Natural killer cell (primary cell): ENCODE measurements around the gene MAOB. TPM values are rescaled to one million over a fixed set of nuclear protein-coding genes. Genes with fewer than 3 reads are reported as not detected.

Source experiments
- ATAC-seq, 3 donors: fragments of 150-1000 bp in 2 of 3; fragments of 200-7000 bp in 1 of 3; cut with Tn5 transposase; 1 replicate in 1 of 3; 2 replicates in 2 of 3; pipeline ENCODE4 v1.10.0; 2021; ENCODE audit warnings: mild to moderate bottlenecking in 2 of 3, moderate library complexity in 2 of 3
- DNase-seq, 2 donors: peaks; one replicate each; pipeline versions ENCODE4 v3.0.0 to v3.0.0-alpha.2; 2013 to 2021; ENCODE audit warnings: mixed read lengths in 1 of 2
- H3K27ac ChIP-seq: one replicate; pipeline ENCODE4 v1.5.1; 2013; ENCODE audit warnings: mild to moderate bottlenecking, low read length
- H3K27me3 ChIP-seq: one replicate; pipeline ENCODE4 v1.6.1; 2013; ENCODE audit warnings: low read length; ENCODE audit not compliant: control insufficient read depth, insufficient read depth
- H3K36me3 ChIP-seq: one replicate; pipeline ENCODE4 v1.6.1; 2013; ENCODE audit warnings: low read length; ENCODE audit not compliant: control insufficient read depth, insufficient read depth
- H3K4me1 ChIP-seq: one replicate; pipeline ENCODE4 v1.6.1; 2013; ENCODE audit warnings: low read length; ENCODE audit not compliant: control insufficient read depth, insufficient read depth
- H3K4me3 ChIP-seq: one replicate; pipeline ENCODE4 v1.5.1; 2013; ENCODE audit warnings: low read length
- H3K9me3 ChIP-seq: one replicate; pipeline ENCODE4 v1.6.1; 2013; ENCODE audit warnings: low read length; ENCODE audit not compliant: control insufficient read depth, insufficient read depth
- H3K27ac Mint-ChIP-seq, 2 donors: one replicate each; pipeline ENCODE4 v1.8.0; 2022; ENCODE audit warnings: mild to moderate bottlenecking in 2 of 2, mixed read lengths in 2 of 2, moderate library complexity in 1 of 2
- H3K27me3 Mint-ChIP-seq, 2 donors: one replicate each; pipeline ENCODE4 v1.8.0; 2022; ENCODE audit warnings: low read depth in 2 of 2, mixed read lengths in 2 of 2
- H3K36me3 Mint-ChIP-seq: one replicate; pipeline ENCODE4 v1.8.0; 2022; ENCODE audit warnings: mixed read lengths
- H3K4me1 Mint-ChIP-seq, 2 donors: one replicate each; pipeline ENCODE4 v1.8.0; 2022; ENCODE audit warnings: mixed read lengths in 2 of 2
- H3K4me3 Mint-ChIP-seq: one replicate; pipeline ENCODE4 v1.8.0; 2022; ENCODE audit warnings: mild to moderate bottlenecking, moderate library complexity, mixed read lengths
- H3K9me3 Mint-ChIP-seq, 2 donors: one replicate each; pipeline ENCODE4 v1.8.0; 2022; ENCODE audit warnings: mixed read lengths in 2 of 2
- WGBS: methylation state at CpG from one replicate; pipeline ENCODE4 v1.1.7; 2013; ENCODE audit warnings: missing lambda C conversion rate; ENCODE audit not compliant: insufficient coverage; 5-methylcytosine and 5-hydroxymethylcytosine counted together
- intact Hi-C: fragments of 100-400 bp; cut with micrococcal nuclease; formaldehyde crosslinking; loops from one replicate; pipeline ENCODE4 v1.14.2; 2022
- total RNA-seq, 4 donors: library from RNA; stranded (reverse); fragments of 120-200 nt in 1 of 4; gene quantifications; one replicate each; pipeline versions ENCODE4 v1.2.3 to v1.2.4, GENCODE V29; 2013 to 2022
- TF ChIP-seq, protein P1 (sequence below): fragments of 200-600 bp; IDR thresholded peaks from one replicate; pipeline ENCODE4 v1.8.0; 2022; ENCODE audit warnings: antibody characterized with exemption

The MAOB gene
- total RNA-seq, 3 donors from 2014 or later (not counting 1 experiment from before 2014, with no cell fraction given): 0.26 TPM; not detected in 2

DNA sequence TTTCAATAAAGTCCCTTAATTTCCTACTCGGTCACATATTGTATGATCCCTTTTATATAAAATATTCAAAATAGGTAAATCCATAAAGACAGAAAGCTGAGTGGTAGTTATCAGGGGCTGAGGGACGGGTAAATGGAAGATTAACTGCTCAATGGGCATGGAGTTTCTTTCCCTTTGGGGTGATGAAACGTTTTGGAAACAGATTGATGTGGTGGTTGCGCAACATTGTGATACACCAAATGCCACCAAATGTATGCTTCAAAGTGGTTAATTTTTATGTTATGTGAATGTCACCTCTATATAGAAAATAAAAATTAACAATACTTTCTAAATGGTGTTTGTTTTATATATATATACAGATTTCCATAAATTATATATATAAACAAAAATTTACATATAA, 15.0 kb upstream of the MAOB start:
- intact Hi-C loops: no loop called here
- no peak overlapping the region for H3K27ac ChIP-seq
- H3K4me3 ChIP-seq: no peak overlapping the region
- H3K27me3 ChIP-seq: no peaks in the 10 kb centered on the region
- DNase-seq (no peak), ATAC-seq (no peak)
- H3K4me3 Mint-ChIP-seq: no peak overlapping the region
- no peaks in the 10 kb centered on the region for H3K36me3 Mint-ChIP-seq
- TF ChIP-seq, protein P1, sequence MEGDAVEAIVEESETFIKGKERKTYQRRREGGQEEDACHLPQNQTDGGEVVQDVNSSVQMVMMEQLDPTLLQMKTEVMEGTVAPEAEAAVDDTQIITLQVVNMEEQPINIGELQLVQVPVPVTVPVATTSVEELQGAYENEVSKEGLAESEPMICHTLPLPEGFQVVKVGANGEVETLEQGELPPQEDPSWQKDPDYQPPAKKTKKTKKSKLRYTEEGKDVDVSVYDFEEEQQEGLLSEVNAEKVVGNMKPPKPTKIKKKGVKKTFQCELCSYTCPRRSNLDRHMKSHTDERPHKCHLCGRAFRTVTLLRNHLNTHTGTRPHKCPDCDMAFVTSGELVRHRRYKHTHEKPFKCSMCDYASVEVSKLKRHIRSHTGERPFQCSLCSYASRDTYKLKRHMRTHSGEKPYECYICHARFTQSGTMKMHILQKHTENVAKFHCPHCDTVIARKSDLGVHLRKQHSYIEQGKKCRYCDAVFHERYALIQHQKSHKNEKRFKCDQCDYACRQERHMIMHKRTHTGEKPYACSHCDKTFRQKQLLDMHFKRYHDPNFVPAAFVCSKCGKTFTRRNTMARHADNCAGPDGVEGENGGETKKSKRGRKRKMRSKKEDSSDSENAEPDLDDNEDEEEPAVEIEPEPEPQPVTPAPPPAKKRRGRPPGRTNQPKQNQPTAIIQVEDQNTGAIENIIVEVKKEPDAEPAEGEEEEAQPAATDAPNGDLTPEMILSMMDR: no peak
- no peaks in the 10 kb centered on the region for H3K36me3 ChIP-seq
- WGBS: 38% methylated on average over 1 of the region's 4 CpGs
- H3K9me3 ChIP-seq: no peaks in the 10 kb centered on the region
- H3K9me3 Mint-ChIP-seq: no peaks in the 10 kb centered on the region
- H3K4me1 ChIP-seq: no peaks in the 10 kb centered on the region
- no peaks in the 10 kb centered on the region for H3K4me1 Mint-ChIP-seq
- H3K27ac Mint-ChIP-seq: no peak overlapping the region
- H3K27me3 Mint-ChIP-seq: peaks cover 2 to 26% of the 10 kb centered on the region in 2 donors

DNA sequence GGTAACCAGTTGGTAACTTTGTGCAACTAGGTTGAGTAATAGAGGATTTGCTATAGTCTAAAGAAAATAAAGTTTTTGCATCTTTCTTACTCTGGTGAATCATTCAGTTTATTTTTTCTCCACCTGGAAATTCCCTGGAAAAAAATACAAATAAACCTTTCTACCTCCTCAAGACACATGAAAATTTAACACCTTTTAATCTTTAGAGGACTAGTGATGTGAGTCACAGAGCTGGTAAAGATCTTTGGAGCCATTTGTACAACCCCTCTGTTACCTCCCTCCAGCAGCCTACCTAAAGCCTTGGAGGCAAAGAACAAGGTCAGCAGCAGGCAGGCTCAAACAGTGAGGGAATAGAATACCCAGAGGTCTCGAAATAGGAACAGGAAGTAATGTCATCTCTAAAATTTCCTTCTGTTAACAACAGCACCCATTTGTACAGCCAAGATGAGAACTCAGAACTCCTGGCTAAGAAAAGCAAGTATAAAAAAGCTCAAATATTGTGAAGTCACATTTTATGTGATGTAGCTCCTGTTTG, 10.2 kb upstream of the MAOB start:
- Histone ChIP-seq H3K36me3 (no peaks in the 10 kb centered on the region), H3K4me3 (no peak overlapping the region), H3K27ac (no peak overlapping the region), H3K4me1 (no peaks in the 10 kb centered on the region), H3K9me3 (no peaks in the 10 kb centered on the region), H3K27me3 (no peaks in the 10 kb centered on the region)
- Mint-ChIP-seq H3K36me3 (peaks cover 9% of the 10 kb centered on the region), H3K27me3 (peaks cover 4 to 51% of the 10 kb centered on the region in 2 donors), H3K27ac (no peak overlapping the region), H3K4me1 (no peaks in the 10 kb centered on the region), H3K4me3 (no peak overlapping the region), H3K9me3 (peaks cover 2 to 3% of the 10 kb centered on the region in 2 donors)
- TF ChIP-seq, protein P1: no peak
- no CpG with 5 or more reads among the region's 1 CpG for WGBS
- no peak for DNase-seq
- no peak for ATAC-seq
- intact Hi-C loops: no loop called here

DNA sequence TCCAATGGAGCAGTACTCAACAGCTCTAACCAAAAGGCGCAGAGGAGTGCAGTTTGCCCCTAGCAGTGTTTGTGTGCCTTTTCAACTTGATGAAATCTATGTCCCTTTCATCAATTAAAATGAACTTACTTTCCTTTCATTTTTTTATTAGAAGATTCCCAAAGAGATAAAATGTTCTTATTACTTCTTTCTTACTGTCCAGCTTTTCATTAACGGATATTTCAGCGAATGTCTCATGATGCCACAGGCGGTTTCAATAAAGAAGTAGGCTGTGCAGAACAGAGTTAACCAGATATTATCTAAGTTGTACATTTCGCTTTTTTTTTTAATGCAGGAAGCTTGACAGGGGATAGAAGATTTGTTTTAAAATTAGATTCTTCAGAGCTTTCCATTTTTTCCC, 3.4 kb upstream of the MAOB start:
- H3K36me3 ChIP-seq: no peaks in the 10 kb centered on the region
- DNase-seq: no peak
- H3K27ac ChIP-seq: no peak overlapping the region
- Mint-ChIP-seq H3K9me3 (peaks cover 2 to 3% of the 10 kb centered on the region in 2 donors), H3K4me3 (no peak overlapping the region), H3K27me3 (peaks cover 10 to 38% of the 10 kb centered on the region in 2 donors), H3K27ac (no peak overlapping the region), H3K36me3 (peaks cover 9% of the 10 kb centered on the region), H3K4me1 (no peaks in the 10 kb centered on the region)
- no peaks in the 10 kb centered on the region for H3K4me1 ChIP-seq
- H3K27me3 ChIP-seq: peaks cover 4% of the 10 kb centered on the region
- 95% methylated on average over 4 of the region's 5 CpGs for WGBS
- no peak for ATAC-seq
- H3K9me3 ChIP-seq: no peaks in the 10 kb centered on the region
- H3K4me3 ChIP-seq: no peak overlapping the region
- TF ChIP-seq, protein P1: no peak
- intact Hi-C loops: no loop called here
